SK-N-MC (cell line): ENCODE measurements around the gene FIBIN.

Experiments
- DNase-seq: peaks from one replicate; pipeline ENCODE4 v3.0.0-alpha.2; 2011; ENCODE audit warnings: low read depth, low spot score
- H3K27ac ChIP-seq: fragments of 200-600 bp; sonication (generic); 2 replicates; pipeline ENCODE4 v1.5.1; 2016; ENCODE audit warnings: mixed run types
- H3K36me3 ChIP-seq: fragments of 200-600 bp; sonication (generic); 2 replicates; pipeline ENCODE4 v1.6.1; 2017; ENCODE audit warnings: antibody characterized with exemption, low read length, mixed read lengths; ENCODE audit not compliant: insufficient read depth
- H3K4me3 ChIP-seq: fragments of 200-600 bp; sonication (generic); 2 replicates; pipeline ENCODE4 v1.5.1; 2016
- H3K9ac ChIP-seq: fragments of 200-600 bp; sonication (generic); 2 replicates; pipeline ENCODE4 v1.8.0; 2017; ENCODE audit warnings: mixed run types, mixed read lengths; ENCODE audit not compliant: insufficient read length
- H3K9me3 ChIP-seq: fragments of 200-600 bp; sonication (generic); 2 replicates; pipeline ENCODE4 v1.6.1; 2017; ENCODE audit warnings: low read depth, mild to moderate bottlenecking, antibody characterized with exemption, low read length, moderate library complexity, mixed read lengths
- EZH2 ChIP-seq: fragments of 200-600 bp; sonication (generic); IDR thresholded peaks from one replicate; pipeline ENCODE4 v1.6.1; 2017; ENCODE audit warnings: antibody characterized with exemption
- FOXP2 ChIP-seq: optimal IDR thresholded peaks from 2 replicates; pipeline ENCODE3; 2011; ENCODE audit warnings: mild to moderate bottlenecking, moderate library complexity; ENCODE audit not compliant: insufficient read depth; ENCODE audit errors: extremely low read length, control extremely low read depth
- POLR2AphosphoS5 ChIP-seq: IDR thresholded peaks from 2 replicates; pipeline ENCODE4 v1.6.1; 2012; ENCODE audit warnings: mild to moderate bottlenecking, low read depth, low read length, borderline replicate concordance

Gene FIBIN

GRCh38 chr11:26993965-26994457, at the start of gene FIBIN:
Gene FIBIN (plus strand): TSS chr11:26994112. CDS start chr11:26994527, 415 bp downstream.
- peak within 1 kb of the TSS; percentile 21; the same call in 1 of the 2 replicates for H3K4me3 ChIP-seq
- no peak for TF ChIP-seq FOXP2
- TF ChIP-seq POLR2AphosphoS5, result no peak
- TF ChIP-seq EZH2, result no peak
- H3K36me3 ChIP-seq, result no peaks in the 10 kb centered on the region
- no peak within 1 kb of the TSS for H3K27ac ChIP-seq
- H3K9ac ChIP-seq, result no peak within 1 kb of the TSS
- DNase-seq, result no peak
- H3K9me3 ChIP-seq, result no peaks in the 10 kb centered on the region

GRCh38 chr11:26944866-26945664, 48.8 kb upstream of the FIBIN start:
- TF ChIP-seq POLR2AphosphoS5 (no peak), FOXP2 (no peak), EZH2 (no peak)
- Histone ChIP-seq H3K4me3 (no peak overlapping the region), H3K9me3 (no peaks in the 10 kb centered on the region), H3K36me3 (no peaks in the 10 kb centered on the region), H3K27ac (0 out of 2 replicates have a peak overlapping the region, but pooled peaks have one; percentile 44), H3K9ac (no peak overlapping the region)
- no peak for DNase-seq

- Histone ChIP-seq H3K36me3 (no peaks in the 10 kb centered on the region), H3K4me3 (no peak overlapping the region), H3K9ac (no peak overlapping the region), H3K9me3 (no peaks in the 10 kb centered on the region), H3K27ac (no peak overlapping the region)
- no peak for TF ChIP-seq POLR2AphosphoS5
- no peak for TF ChIP-seq FOXP2
- TF ChIP-seq EZH2, result no peak
- DNase-seq, result no peak
Measured at GRCh38 chr11:26946257-26946716, 47.6 kb upstream of the FIBIN start.

- DNase-seq, result no peak
Measured at GRCh38 chr11:26947379-26947844, 46.5 kb upstream of the FIBIN start.

GRCh38 chr11:26947904-26948639, 45.8 kb upstream of the FIBIN start:
- Histone ChIP-seq H3K4me3 (no peak overlapping the region), H3K36me3 (no peaks in the 10 kb centered on the region), H3K9me3 (no peaks in the 10 kb centered on the region), H3K9ac (no peak overlapping the region), H3K27ac (no peak overlapping the region)
- TF ChIP-seq FOXP2, result no peak
- TF ChIP-seq POLR2AphosphoS5, result no peak
- TF ChIP-seq EZH2, result no peak
- no peak for DNase-seq

More at GRCh38 chr11:26947379-26947844, 46.5 kb upstream of the FIBIN start:
- no peak for TF ChIP-seq POLR2AphosphoS5
- TF ChIP-seq FOXP2, result no peak
- no peak for TF ChIP-seq EZH2
- Histone ChIP-seq H3K9ac (no peak overlapping the region), H3K4me3 (no peak overlapping the region), H3K9me3 (no peaks in the 10 kb centered on the region), H3K36me3 (no peaks in the 10 kb centered on the region), H3K27ac (no peak overlapping the region)

- H3K36me3 ChIP-seq, result no peaks in the 10 kb centered on the region
- TF ChIP-seq EZH2 (no peak), FOXP2 (no peak), POLR2AphosphoS5 (no peak)
- H3K4me3 ChIP-seq, result no peak overlapping the region
- H3K9ac ChIP-seq, result no peak overlapping the region
- no peak for DNase-seq
- no peaks in the 10 kb centered on the region for H3K9me3 ChIP-seq
- no peak overlapping the region for H3K27ac ChIP-seq
Measured at GRCh38 chr11:26948881-26949280, 45.0 kb upstream of the FIBIN start.

GRCh38 chr11:26949846-26950245, 44.1 kb upstream of the FIBIN start:
- no peak for DNase-seq
- H3K4me3 ChIP-seq, result no peak overlapping the region
- H3K36me3 ChIP-seq, result no peaks in the 10 kb centered on the region
- H3K9me3 ChIP-seq, result no peaks in the 10 kb centered on the region
- TF ChIP-seq FOXP2, result no peak
- no peak for TF ChIP-seq EZH2
- no peak for TF ChIP-seq POLR2AphosphoS5
- no peak overlapping the region for H3K9ac ChIP-seq
- H3K27ac ChIP-seq, result no peak overlapping the region

GRCh38 chr11:26950260-26950719, 43.6 kb upstream of the FIBIN start:
- Histone ChIP-seq H3K36me3 (no peaks in the 10 kb centered on the region), H3K9ac (no peak overlapping the region), H3K27ac (no peak overlapping the region), H3K4me3 (no peak overlapping the region), H3K9me3 (no peaks in the 10 kb centered on the region)
- DNase-seq, result no peak
- TF ChIP-seq EZH2, result no peak
- TF ChIP-seq POLR2AphosphoS5, result no peak
- TF ChIP-seq FOXP2, result no peak
